GM12801 (cell line): Measurements from ENCODE around the gene PRKAA1.

ENCODE experiments used
- CTCF ChIP-seq: IDR thresholded peaks from one replicate; pipeline ENCODE4 v1.5.1; 2011; ENCODE audit warnings: control low read depth; ENCODE audit not compliant: insufficient read length; ENCODE audit errors: extremely low read depth

PRKAA1 gene

GRCh38 chr5:40779561-40779960 lies 18.6 kb downstream of the PRKAA1 start:
- TF ChIP-seq CTCF, result no peak

GRCh38 chr5:40778133-40778532 lies 20.0 kb downstream of the PRKAA1 start:
- no peak for TF ChIP-seq CTCF

- TF ChIP-seq CTCF, result no peak
Measured at GRCh38 chr5:40776658-40776977, 21.6 kb downstream of the PRKAA1 start.

GRCh38 chr5:40775846-40776657 lies 22.1 kb downstream of the PRKAA1 start:
- TF ChIP-seq CTCF, result no peak

- no peak for TF ChIP-seq CTCF
Measured at GRCh38 chr5:40775085-40775845, 22.9 kb downstream of the PRKAA1 start.

- TF ChIP-seq CTCF, result no peak
Measured at GRCh38 chr5:40774623-40775022, 23.6 kb downstream of the PRKAA1 start.

- no peak for TF ChIP-seq CTCF
Measured at GRCh38 chr5:40770764-40771163, 27.4 kb downstream of the PRKAA1 start.
